Fibroblast of skin of right biceps (primary cell): ENCODE data around the gene DENND2C.

Experiments
- DNase-seq: peaks from one replicate; pipeline ENCODE4 v3.0.0-alpha.2; 2013

Gene DENND2C

DNA sequence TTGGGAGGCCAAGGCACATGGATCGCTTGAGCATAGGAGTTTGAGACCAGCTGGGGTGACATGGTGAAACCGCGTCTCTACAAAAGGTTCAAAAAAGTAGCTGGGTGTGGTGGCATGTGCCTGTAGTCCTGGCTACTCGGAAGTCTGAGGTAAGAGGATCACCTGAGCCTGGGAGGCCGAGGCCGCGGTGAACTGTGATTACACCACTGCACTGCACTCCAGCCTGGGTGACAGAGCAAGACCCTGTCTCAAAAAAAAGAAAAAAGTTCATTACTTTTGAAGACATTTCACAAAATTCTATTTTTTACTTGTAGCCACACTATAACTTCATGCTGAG lies 2.1 kb upstream of the DENND2C start:
- no peak for DNase-seq

DNA sequence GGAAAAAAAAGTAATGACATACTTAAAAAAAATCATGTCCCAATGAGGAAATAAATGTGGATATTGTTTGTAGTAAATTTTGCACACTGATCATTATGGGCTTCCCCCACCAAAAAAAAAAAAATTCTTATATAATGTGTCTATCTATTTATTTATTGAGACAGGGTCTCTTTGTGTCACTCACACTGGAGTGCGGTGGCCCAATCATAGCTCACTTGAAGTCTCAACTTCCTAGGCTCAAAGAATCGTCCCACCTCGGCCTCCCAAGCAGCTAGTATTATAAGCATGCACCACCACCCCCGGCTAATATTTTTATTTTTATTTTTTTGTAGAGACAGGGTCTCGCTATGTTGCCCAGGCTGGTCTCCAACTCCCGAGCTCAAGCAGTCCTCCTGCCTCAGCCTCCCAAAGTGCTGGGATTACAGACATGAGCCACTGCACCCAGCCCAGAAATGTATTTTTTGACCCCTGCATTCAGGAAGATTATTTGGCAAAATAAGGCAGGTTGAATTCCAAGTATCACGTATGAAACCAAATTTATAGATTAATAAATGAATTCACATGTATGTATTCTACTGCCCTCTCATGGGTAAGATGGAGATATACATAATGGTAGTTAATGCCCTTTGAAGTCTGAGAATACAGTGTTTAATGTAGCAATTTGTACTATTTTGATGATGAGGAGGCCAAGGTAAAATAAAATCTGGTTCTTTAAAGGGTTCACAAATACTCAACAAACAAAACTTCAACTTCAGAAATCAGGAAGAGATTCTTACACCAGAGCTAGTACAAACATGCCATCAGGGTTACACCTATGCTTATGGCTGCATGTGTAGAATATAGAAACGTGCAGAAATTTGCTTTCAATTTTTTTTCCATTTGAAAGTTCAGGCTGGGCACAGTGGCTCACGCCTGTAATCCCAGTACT lies 1.4 kb upstream of the DENND2C start:
- peak; percentile 11 for DNase-seq

DNA sequence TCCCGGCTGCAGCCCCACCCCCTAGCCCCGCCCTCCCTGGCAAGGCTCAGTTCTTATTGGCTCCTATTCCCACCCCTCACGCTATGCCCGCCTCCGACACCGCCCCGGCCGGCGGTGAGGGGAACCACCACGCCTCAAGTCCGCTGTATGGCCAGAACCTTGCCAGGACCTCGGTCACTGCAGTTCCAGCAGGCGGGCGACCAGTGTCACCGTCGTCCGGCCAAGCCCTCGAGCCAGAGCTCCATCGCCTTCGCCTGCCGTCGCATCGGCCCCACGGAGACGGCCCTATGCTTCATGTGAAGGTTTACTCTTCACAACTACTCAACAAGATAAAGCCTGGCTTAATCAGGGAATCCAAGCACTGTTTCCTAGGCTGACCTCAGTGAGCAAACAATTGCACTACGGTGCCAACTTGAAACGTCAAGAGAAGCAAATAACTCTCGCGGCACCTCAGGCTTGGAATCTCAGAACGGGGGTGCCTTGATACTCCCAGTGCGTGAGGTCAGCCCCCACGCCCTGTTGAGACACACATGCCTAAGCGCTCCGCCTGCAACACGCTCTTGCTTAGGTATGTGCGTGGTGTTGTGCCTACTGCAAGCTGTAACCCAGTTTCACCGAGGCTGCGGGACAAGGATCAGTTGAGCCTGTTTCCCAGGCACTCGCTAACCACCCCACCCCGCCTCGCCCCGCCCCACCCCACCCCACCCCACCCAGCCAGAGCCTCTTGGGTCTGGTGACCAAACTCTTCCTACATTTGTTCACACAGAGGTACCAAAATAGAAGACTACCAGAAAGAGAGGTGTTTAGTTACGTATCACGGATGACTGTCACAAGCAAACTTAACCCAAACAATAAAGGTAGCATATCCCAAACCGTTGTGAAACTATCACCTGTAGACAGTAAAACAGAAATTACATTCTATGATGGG lies 498 bp upstream of the DENND2C start:
- DNase-seq, result peak; percentile 83

DNA sequence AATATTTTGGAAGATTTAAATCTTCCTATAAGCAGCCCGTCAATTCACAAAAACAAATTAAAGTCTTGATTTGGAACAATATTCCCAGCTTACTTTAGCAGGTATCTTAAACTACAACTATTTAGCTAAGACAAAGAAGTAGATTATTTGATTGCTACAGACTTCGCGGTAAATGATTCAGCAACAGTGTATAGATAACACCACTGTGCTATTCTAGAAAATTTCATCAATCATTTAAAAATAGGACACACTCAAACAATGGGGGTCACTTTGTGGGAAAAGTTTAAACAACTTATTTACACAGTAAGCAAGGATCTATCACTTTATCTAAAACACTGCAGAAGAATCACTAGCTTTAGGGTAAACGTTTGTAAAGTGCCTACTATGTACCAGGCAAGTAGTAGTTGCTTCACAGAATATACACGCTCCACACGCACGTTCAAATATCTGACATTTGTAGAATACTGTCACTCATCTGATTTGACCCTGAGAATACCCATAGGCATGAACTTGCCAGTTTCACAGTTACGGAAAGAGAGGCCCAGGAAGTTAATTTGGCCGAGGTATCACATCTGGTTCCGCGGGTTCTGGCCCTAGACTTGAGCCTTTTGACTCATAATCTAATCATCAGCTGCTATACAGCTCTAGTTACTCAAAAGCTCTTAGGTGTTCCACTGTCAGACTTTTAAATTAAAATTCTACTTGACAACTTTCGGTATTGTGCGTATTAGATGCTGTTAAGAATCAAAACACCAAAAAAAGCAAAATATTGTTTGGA lies 876 bp downstream of the DENND2C start:
- peak; percentile 18 for DNase-seq

DNA sequence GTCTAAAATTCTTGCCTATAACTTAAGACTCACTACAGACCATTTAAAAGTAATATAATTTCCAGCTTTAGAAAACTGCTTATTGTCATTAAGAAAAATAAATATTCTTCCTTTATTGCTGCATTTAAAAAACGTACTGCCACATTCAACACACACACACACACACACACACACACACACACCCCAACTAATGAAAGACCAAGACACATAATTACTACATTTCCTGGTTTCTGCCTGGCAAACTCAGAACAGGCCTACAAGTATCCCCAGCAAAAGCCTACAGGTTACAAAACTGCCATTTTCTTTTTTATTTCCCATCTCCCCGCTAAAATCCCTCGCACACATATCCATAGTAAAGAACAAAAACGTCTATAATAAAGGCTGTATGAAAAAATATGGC lies 1.5 kb downstream of the DENND2C start:
- DNase-seq, result no peak

DNA sequence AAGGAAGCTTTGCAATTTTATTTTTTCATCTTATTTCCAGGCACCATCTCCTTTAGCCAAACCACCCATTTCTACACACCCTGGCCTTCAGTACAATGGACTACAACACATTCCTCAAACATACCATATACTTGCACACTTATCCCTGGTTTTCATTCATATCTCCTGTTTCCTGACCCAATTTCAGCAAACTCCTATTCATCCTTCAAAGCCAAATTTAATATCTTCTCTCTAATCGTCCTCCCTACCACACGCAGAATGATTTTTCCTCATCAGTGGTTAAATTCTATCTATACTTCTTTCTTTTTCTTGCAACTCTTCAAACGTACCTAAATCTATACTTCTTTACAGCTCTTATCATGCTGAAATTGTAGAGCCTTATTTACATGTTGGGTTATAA lies 2.9 kb downstream of the DENND2C start:
- no peak for DNase-seq

DNA sequence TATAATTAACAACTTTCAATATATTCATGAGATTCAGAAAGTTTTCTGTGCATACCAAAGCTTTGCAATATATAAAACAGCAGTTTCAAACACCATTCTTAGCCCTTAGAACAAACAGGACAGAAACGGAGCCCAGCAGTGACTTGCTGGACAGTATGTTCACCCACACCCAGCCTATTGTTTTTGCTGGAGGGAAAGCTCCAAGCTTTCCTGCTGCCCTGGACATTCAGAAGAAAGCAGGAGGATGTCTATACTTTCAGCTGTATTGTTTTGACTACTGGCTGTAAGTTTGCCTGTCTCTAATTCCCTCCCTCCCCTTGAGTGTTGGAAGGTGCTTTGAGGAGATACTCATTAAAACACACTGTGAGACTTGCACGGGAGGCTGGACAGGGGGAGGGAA lies 9.6 kb downstream of the DENND2C start:
- no peak for DNase-seq

DNA sequence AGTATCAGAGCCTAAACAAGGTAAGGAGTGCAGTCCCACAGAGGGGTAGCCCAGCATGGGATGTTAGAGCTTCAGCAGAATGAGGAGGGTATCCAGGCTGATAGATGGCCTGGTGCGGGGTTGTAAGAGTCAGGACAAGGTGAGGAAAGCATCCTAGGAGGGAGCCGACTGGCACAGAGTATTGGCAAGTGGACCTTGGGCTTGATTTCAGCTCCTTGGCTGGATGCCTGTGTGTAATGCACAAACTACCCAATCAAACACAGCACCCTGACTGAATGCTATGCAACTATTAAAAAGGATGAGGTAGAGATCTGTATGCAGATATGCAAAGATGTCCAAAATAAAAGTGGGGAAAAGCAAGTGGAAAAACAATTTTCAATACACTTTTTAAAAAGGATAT lies 18.0 kb downstream of the DENND2C start:
- no peak for DNase-seq

DNA sequence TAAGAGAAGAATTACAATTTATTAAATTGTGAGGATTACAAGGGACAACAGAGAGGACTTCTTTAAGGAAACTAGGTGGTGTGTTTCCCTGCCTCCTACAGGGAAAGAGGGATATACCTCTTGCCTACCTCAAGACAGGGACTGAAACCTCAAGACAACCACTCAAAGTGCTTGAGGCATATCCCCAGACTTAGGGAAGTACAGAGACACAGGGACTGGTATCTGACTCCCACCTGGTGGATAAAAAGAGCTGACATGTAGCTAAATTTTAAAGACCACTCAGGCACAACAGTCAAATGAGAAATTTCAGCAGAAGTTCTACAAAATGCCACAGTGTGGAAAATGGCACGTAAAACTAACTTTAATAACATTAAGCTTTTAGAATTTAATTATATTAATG lies 21.3 kb downstream of the DENND2C start:
- no peak for DNase-seq

DNA sequence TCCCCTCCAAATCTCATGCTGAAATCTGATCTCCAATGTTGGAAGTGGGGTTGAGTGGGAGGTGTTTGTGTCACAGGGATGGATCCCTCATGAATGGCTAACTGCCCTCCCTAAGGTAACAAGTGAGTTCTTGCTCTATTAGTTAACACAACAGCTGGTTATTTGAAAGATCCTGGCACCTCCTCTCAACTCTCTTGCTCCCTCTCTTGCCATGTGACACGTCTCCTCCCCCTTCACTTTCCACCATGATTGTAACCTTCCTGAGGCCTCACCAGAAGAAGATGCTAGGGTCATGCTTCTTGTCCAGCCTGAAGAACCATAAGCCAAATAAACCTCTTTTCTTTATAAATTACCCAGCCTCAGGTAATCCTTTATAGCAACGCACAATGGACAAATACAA lies 28.5 kb downstream of the DENND2C start:
- no peak for DNase-seq

DNA sequence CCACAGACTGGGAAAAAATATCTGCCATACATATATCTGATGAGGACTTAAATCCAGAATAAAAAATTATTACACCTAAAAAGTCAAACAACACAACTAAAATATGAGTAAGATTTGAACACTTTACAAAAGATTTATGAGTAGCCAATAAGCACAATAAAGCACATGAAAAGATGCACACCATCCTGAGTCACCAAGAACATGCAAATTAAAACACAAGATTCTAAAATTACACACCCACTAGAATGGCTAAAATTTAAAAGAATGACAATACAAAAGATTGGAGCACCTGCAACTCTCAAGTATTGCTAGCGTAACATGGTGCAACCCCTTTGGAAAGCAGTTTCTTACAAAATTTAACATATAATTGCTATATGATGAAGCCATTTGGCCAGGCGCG lies 30.9 kb downstream of the DENND2C start:
- no peak for DNase-seq

DNA sequence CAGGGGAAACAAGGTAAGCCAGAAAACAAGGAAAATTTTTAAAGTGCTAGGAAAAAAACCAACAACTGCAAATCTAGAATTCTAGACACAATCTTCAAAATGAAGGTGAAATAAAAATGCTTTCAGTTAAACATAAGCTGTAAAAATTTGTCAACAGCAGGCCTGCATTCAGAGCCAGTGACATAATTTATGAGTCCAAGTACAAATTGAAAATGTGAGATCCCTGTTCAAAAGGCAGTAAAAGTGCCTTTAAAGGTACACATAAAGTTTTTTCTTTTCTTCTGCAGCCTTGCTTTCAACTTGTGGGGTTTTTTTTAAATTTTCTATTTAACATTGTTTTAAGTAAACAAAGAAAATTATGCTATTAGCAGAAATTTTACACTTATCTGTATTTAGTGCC lies 37.4 kb downstream of the DENND2C start:
- DNase-seq, result no peak

DNA sequence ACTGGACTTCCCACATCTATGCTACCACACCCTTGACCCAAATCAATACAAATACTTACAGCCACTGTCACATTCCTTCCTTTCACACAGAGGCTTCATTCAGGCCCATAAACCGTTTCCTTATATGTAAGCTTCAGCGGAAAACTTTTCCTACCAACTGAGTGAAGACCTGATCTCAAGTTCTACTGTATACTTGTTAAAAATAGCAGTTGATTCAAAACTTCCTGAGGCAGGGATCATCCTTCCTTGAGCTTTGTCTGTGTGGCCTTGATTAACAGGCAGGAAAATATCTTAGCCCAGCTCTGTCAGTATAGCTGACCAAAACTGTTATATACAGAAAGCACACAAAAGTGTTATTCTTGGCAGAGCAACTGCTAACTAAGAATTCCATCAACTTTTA lies 42.7 kb downstream of the DENND2C start:
- peak; percentile 10 for DNase-seq

DNA sequence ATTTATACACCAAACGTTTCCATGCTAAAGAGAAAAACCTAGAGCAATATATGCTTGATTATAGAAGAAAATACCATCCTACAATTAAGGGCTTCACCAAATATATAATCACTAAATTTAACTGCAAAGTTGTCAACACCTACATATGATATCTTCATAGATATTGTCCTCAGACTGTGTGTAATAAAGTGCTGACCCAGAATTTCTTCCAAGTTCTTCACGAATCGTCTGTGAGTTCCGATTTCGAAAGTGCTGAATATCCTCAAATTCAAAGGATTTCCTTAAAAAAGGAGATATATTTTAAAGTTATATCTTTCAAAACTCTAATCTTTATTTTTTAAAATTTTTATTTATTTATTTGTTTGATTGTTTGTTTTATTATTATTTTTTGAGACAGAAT lies 46.5 kb downstream of the DENND2C start:
- no peak for DNase-seq

DNA sequence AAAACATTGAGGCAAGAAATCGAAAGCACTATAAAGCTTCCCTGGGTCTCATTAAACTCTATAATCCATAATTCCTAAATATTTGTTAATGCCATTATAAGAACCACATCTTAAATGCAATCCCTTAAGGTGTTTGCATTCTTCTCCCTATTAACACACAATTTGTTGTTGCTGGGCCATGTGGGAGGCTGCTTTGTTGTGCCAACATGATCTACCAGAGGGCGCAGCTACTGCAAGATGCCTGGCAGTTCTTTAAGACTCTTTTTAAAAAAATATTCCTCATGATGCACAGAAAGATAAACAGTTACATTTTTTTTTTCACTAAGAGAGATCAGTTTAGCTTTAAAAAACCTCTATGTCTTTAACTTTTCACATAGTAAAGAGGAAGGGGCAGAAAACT lies 49.4 kb downstream of the DENND2C start:
- no peak for DNase-seq

DNA sequence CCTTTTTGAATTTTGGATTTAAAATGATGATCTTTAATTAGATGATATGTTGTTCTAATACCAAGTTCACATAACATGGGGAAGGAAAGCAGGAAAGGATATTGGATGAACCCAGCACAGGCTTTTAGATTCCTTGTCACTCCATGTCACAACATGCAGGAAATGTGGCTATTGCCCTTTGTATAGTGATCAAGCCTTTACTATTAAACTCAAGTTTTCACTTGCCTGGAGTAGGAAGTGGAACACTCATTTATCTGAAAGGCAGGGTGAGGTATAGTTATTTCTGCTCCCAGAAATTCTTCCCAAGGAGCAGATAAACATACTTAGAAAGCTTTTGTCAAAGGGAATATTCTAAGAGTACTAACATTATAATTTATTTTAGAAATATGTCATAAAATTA lies 51.2 kb downstream of the DENND2C start:
- DNase-seq, result no peak

DNA sequence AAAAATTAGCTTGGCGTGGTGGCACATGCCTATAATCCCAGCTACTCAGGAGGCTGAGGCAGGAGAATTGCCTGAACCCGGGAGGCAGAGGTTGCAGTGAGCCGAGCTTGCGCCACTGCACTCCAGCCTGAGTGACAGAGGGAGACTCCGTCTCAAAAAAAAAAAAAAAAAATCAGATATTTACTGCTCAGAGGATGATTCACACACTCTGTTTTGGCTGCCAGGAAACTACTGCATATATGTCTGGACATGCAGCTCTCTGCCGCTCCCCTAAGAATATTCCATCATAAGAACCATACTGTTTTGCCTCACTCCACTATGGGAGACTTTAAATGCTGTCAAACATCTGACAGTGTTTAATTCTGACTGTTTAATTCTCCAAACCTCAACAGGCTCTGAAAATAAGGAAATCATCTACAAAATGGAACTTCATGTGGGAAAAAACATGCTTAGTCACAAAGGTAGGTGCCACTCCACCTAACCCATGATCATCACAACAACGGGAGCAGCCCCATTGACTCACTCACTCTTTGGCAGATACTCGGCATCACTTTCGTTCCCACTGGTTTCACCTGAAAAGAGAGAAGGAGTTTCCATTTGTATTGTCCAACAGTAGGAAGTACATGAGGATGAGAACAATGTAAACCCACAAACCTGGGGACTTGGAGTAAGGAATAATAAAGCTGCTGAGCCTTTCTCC lies 59.2 kb downstream of the DENND2C start:
- peak; percentile 34 for DNase-seq

DNA sequence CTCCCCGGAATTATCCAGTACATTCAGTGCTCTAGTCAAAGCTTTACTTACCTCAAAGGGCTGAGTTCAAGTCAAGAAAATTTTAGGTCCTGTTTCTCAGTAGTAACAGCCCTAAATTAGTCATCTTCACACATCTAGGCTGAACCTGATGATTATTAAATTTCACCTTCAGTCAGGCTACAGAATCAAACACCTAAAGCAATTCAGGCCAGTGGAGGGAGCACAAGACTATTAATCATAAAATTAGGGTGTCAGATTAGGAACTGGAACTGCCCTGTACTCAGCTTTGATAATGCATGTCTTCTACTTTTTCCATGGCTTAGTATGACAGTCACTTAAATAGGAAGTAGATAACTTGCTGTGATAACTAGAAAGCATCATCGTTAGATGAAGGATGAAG lies 60.0 kb downstream of the DENND2C start:
- DNase-seq, result no peak

DNA sequence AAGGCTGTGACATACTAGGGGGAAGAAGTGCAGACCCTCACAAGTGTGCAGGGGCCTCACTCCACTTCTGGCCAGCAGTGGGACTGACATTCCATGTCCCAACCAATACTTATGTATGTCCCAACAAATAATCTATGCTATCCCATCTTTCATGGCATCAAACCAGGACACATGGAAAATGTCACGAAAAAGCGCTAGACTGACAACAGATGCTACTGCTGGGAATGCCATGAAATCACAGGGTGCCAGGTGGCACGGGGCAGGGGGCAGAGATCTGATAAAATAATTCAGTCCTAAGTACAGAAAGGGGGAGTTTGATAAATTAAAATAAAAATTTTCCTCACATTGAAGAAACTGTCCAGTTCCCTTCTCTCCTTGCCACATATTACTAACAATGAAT lies 60.8 kb downstream of the DENND2C start:
- DNase-seq, result no peak

DNA sequence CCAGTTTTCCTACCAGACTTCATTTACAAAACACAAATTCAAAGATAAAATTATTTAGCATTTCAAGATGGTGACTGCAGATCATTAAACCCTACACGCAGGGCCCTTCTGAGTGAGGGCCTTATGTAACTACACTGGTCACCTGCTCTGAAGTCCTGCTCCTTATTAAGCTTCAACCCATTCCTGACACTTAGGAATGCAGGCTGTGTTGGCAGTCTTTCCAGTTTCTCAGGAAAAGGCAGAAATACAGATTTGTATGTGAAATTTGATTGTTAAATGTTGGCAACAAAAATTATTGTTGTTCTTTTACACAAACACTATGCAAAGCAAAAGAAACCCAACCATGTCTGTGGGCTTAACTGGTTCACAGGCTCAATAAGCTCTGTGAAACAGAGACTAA lies 62.6 kb downstream of the DENND2C start:
- no peak for DNase-seq

DNA sequence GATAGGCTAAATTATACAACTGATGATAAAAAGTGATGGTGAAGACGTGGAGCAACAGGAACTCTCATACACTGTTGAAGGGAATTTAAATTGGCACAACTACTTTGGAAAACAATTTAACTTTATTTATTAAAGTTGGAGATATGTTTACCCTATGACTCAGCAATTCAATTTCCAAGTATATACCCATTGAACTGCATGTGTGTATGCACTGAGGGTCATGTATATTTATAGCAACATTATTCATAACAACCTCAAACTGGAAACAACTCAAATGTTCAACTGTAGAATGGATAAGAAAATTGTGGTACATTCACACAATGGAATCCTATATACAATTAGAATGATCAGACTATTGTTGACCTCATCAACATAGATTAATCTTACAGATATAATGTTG lies 71.9 kb downstream of the DENND2C start:
- DNase-seq, result peak; percentile 9

DNA sequence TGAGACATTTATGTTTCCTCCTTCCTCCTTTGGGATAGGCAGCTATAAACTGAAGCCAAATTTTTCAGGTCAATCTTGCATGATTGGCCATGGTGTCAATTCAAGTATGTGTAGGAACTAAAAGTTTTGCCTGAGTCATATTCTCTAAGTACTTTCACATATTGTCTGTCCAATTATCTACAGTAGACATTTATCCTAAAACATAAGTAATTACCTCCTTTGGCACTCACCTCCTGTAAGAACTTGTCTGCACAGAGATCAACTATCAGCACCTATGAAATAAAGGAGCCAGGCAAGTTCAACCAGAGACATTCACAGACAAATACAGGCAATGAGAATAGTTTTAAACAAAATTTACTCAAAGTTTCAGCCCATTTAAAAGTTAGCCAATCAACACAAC lies 74.2 kb downstream of the DENND2C start:
- DNase-seq, result no peak

DNA sequence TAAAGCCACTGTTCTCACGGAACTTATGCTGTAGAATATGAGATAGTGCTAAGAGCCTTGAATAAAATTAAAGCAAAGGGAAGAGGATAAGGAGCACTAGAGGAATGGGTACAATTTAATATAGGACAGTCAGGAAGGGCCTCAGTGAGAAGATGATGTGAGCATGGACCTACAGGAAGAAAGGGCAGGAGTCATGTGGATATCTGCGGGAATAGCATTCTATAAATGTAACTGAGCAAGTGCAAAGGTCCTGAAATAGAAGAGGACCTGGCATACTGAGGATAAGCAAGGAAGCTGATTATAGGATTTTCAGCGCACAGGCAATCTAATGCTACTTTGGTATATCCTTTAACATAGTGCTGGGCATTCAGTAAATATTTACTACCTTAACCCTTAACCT lies 75.8 kb downstream of the DENND2C start:
- no peak for DNase-seq
